IMR-90 (cell line): ENCODE results near the gene ZNF469. TPM values are rescaled to one million over a fixed set of nuclear protein-coding genes. Genes with fewer than 3 reads are reported as not detected.

Experiments
- ATAC-seq: fragments of 200-7000 bp; cut with Tn5 transposase; 2 replicates; pipeline ENCODE4 v1.9.1; 2020; ENCODE audit warnings: low read depth, mild to moderate bottlenecking, moderate library complexity
- BruUV-seq: library from RNA; stranded (reverse); fragments of 400-500 nt; replicated peaks from 2 replicates; lab custom pipeline; 2021; lab: Mats Ljungman, UMichigan
- CTCF ChIA-PET: fragments of 300-600 bp; formaldehyde crosslinking; extraction: SDS; loops from one replicate; lab custom pipeline; 2021; ENCODE audit warnings: antibody characterized with exemption; lab: Yijun Ruan, JAX
- POLR2A ChIA-PET: fragments of 300-600 bp; sonication (Branson Sonifier 250); formaldehyde crosslinking; loops from one replicate; lab custom pipeline; 2022; ENCODE audit warnings: antibody characterized with exemption; ENCODE audit not compliant: unreplicated experiment; lab: Charles Lee
- DNase-seq: peaks from one replicate; pipeline ENCODE4 v3.0.0; 2013
- H2AFZ ChIP-seq: replicated peaks from 2 replicates; pipeline ENCODE3; 2013; ENCODE audit warnings: low read length, mild to moderate bottlenecking; ENCODE audit not compliant: poor library complexity
- H2AK5ac ChIP-seq: 2 replicates; pipeline ENCODE4 v1.6.1; 2013; ENCODE audit warnings: low read depth, low read length, inconsistent platforms
- H2AK9ac ChIP-seq: replicated peaks from 2 replicates; pipeline ENCODE3; 2013; ENCODE audit warnings: mild to moderate bottlenecking, low read depth, low read length, moderate library complexity; ENCODE audit not compliant: poor library complexity
- H2BK120ac ChIP-seq: 2 replicates; pipeline ENCODE4 v1.6.1; 2013; ENCODE audit warnings: low read depth, low read length, inconsistent platforms
- H2BK15ac ChIP-seq: 3 replicates; pipeline ENCODE4 v1.6.1; 2013; ENCODE audit warnings: low read depth, low read length, inconsistent platforms
- H2BK20ac ChIP-seq: 2 replicates; pipeline ENCODE4 v1.6.1; 2013; ENCODE audit warnings: low read depth, mild to moderate bottlenecking, inconsistent platforms, low read length, moderate library complexity
- H2BK5ac ChIP-seq: 2 replicates; pipeline ENCODE4 v1.6.1; 2013; ENCODE audit warnings: mild to moderate bottlenecking, low read depth, low read length, inconsistent platforms; ENCODE audit not compliant: poor library complexity, severe bottlenecking
- H3K14ac ChIP-seq: replicated peaks from 2 replicates; pipeline ENCODE4 v1.6.1; 2013; ENCODE audit warnings: low read depth, low read length, inconsistent platforms
- H3K18ac ChIP-seq: 2 replicates; pipeline ENCODE4 v1.6.1; 2013; ENCODE audit warnings: low read depth, low read length, control low read depth
- H3K23ac ChIP-seq: 2 replicates; pipeline ENCODE4 v1.6.1; 2013; ENCODE audit warnings: low read depth, low read length, inconsistent platforms
- H3K27ac ChIP-seq: 2 replicates; pipeline ENCODE4 v1.5.1; 2013; ENCODE audit warnings: mild to moderate bottlenecking, control low read depth, low read length; ENCODE audit not compliant: insufficient read depth
- H3K27me3 ChIP-seq: 2 replicates; pipeline ENCODE4 v1.6.1; 2013; ENCODE audit warnings: low read length; ENCODE audit not compliant: control insufficient read depth, insufficient read depth
- H3K36me3 ChIP-seq: 2 replicates; pipeline ENCODE4 v1.6.1; 2013; ENCODE audit warnings: low read length, mixed read lengths; ENCODE audit not compliant: control insufficient read depth, insufficient read depth
- H3K4ac ChIP-seq: 2 replicates; pipeline ENCODE4 v1.6.1; 2013; ENCODE audit warnings: low read depth, low read length, inconsistent platforms
- H3K4me1 ChIP-seq: 2 replicates; pipeline ENCODE4 v1.6.1; 2013; ENCODE audit warnings: low read length, mixed read lengths; ENCODE audit not compliant: control insufficient read depth, insufficient read depth
- H3K4me2 ChIP-seq: 2 replicates; pipeline ENCODE4 v1.6.1; 2013; ENCODE audit warnings: low read depth, mild to moderate bottlenecking, control low read depth, low read length, moderate library complexity
- H3K4me3 ChIP-seq: 2 replicates; pipeline ENCODE4 v1.5.1; 2013; ENCODE audit warnings: low read depth, mild to moderate bottlenecking, control low read depth, low read length, moderate library complexity; ENCODE audit not compliant: insufficient read depth
- H3K56ac ChIP-seq: 2 replicates; pipeline ENCODE4 v1.6.1; 2013; ENCODE audit warnings: low read length, inconsistent platforms; ENCODE audit not compliant: insufficient read depth; ENCODE audit errors: extremely low read depth
- H3K79me1 ChIP-seq, 2 experiments: 2 replicates each; pipeline ENCODE4 v1.6.1; 2013; ENCODE audit warnings: low read length in 2 of 2, inconsistent platforms in 1 of 2, low read depth in 1 of 2
- H3K9ac ChIP-seq: 2 replicates; pipeline ENCODE4 v1.6.1; 2013; ENCODE audit warnings: low read depth, low read length, control low read depth
- H3K9me1 ChIP-seq: 2 replicates; pipeline ENCODE4 v1.6.1; 2013; ENCODE audit warnings: low read length, inconsistent platforms; ENCODE audit not compliant: insufficient read depth
- H3K9me3 ChIP-seq: 2 replicates; pipeline ENCODE4 v1.6.1; 2013; ENCODE audit warnings: low read length; ENCODE audit not compliant: control insufficient read depth, insufficient read depth
- H4K20me1 ChIP-seq: 2 replicates; pipeline ENCODE4 v1.6.1; 2013; ENCODE audit warnings: low read length, inconsistent platforms; ENCODE audit not compliant: insufficient read depth
- H4K5ac ChIP-seq: 2 replicates; pipeline ENCODE4 v1.6.1; 2013; ENCODE audit warnings: mild to moderate bottlenecking, low read depth, low read length, control low read depth
- H4K8ac ChIP-seq, 2 experiments: 2 replicates each; pipeline ENCODE4 v1.6.1; 2013; ENCODE audit warnings: low read depth in 2 of 2, low read length in 2 of 2, control low read depth in 1 of 2, inconsistent platforms in 1 of 2
- H4K91ac ChIP-seq: 2 replicates; pipeline ENCODE4 v1.6.1; 2013; ENCODE audit warnings: low read depth, low read length, inconsistent platforms; ENCODE audit not compliant: insufficient read depth
- CEBPB ChIP-seq: IDR thresholded peaks from 2 replicates; pipeline ENCODE4 v1.6.1; 2012; ENCODE audit warnings: low read depth, low read length, improper control_type of control experiment
- WGBS, 2 experiments: methylation state at CpG; one replicate each; pipeline versions ENCODE4 v1.1.5 to v1.1.7; 2013; ENCODE audit warnings: missing lambda C conversion rate in 2 of 2; ENCODE audit not compliant: insufficient read length in 1 of 2; ENCODE audit errors: extremely low coverage in 2 of 2; 5-methylcytosine and 5-hydroxymethylcytosine counted together
- dilution Hi-C: fragments of 300-500 bp; cut with HindIII; formaldehyde crosslinking; loops from one replicate; pipeline ENCODE4 v1.14.3; 2018; ENCODE audit warnings: low sequenced_read_pairs; ENCODE audit not compliant: unreplicated experiment
- in situ Hi-C: fragments of 300-500 bp; cut with MboI; formaldehyde crosslinking; loops from 3 replicates; pipeline ENCODE4 v1.14.3; 2019; ENCODE audit warnings: low sequenced_read_pairs, inconsistent platforms, mixed read lengths
- intact Hi-C: fragments of 100-400 bp; cut with micrococcal nuclease; formaldehyde crosslinking; loops from 2 replicates; pipeline ENCODE4 v1.10.0; 2022
- polyA plus RNA-seq, 3 experiments: library from polyadenylated mRNA; depleted of rRNA; stranded (reverse); fragments of >200 nt; gene quantifications; 2 replicates each; pipeline ENCODE4 v1.2.3, GENCODE V29; 2012; ENCODE audit warnings: low replicate concordance in 1 of 3
- total RNA-seq: library from RNA; depleted of rRNA; stranded (reverse); fragments of >200 nt; gene quantifications from 2 replicates; pipeline ENCODE4 v1.2.3, GENCODE V29; 2012
- TF ChIP-seq, protein P1 (sequence below): fragments of 150-350 bp; IDR thresholded peaks from 2 replicates; pipeline ENCODE4 v1.6.1; 2016; ENCODE audit warnings: low read depth, mild to moderate bottlenecking, low read length, moderate library complexity, borderline replicate concordance

ZNF469 gene
- total and polyA plus RNA-seq, 2 of the 4 experiments (the other 2 are of a cell fraction) = 1.1 to 13.3 TPM

DNA sequence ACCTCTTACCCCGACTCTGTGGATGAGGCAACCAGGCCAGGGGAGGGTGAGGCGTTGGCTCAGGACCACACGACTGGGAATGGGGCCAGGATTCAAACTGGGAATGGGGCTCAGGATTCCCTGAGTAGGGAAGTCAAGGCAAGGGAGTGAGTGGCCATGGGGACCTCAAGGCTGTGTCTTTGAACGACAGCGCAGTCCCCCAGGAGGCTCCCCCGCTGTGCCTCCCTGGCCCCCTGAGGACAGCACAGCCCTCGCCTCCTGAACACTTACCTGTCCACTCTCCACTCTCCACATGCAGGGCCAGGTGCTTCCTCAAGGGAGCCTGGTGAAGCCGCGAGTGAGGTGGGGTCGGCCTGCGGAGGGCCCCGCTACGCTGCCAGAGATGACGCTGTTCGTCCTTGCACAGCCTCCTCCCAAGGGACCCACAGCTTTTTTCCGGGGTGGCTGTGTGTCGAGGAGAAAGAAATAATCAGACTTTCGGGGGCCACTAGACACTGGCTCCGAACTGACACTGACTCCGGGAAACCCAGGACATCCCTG lies 6.9 kb downstream of the ZNF469 start:
- Histone ChIP-seq H2BK120ac (no peak overlapping the region), H3K4me3 (no peak overlapping the region), H3K23ac (0 out of 2 replicates have a peak overlapping the region, but pooled peaks have one; percentile 53), H3K4me1 (peaks cover 40% of the 10 kb centered on the region), H3K14ac (peak overlapping the region; percentile 10; the same call in 1 of the 2 replicates), H3K4me2 (no peak overlapping the region), H2BK20ac (no peak overlapping the region), H4K8ac (peak overlapping the region in 1 of 2 experiments; percentile 5; a peak in 1 of 4 replicates), H3K9ac (no peak overlapping the region), H2BK5ac (no peak overlapping the region), H2AK9ac (peak overlapping the region; percentile 66), H3K9me1 (peaks cover 51% of the 10 kb centered on the region), H2BK15ac (no peak overlapping the region), H4K5ac (no peak overlapping the region; the same call in 1 of the 2 replicates), H3K27me3 (no peaks in the 10 kb centered on the region), H3K56ac (no peak overlapping the region), H2AFZ (no peak overlapping the region), H3K9me3 (no peaks in the 10 kb centered on the region), H3K36me3 (peaks cover 80% of the 10 kb centered on the region), H3K27ac (peak overlapping the region; percentile 21; the same call in 1 of the 2 replicates), H4K91ac (0 out of 2 replicates have a peak overlapping the region, but pooled peaks have one; percentile 50), H2AK5ac (peak overlapping the region; percentile 49), H4K20me1 (peaks cover 100% of the 10 kb centered on the region), H3K18ac (no peak overlapping the region), H3K79me1 (peaks cover 8 to 94% of the 10 kb centered on the region in 2 experiments; a peak in 3 of 4 replicates), H3K4ac (no peak overlapping the region)
- in situ Hi-C loops (no loop called here), intact Hi-C loops (loop anchor here (10.0 kb wide), 4 partner anchors 145 to 435 kb away; partner anchors contain the start of gene BANP), dilution Hi-C loops (no loop called here)
- CTCF ChIA-PET = no interaction called here
- no peak for ATAC-seq
- peak; percentile 20; the same call in 1 of the 2 replicates for TF ChIP-seq CEBPB
- TF ChIP-seq, protein P1, sequence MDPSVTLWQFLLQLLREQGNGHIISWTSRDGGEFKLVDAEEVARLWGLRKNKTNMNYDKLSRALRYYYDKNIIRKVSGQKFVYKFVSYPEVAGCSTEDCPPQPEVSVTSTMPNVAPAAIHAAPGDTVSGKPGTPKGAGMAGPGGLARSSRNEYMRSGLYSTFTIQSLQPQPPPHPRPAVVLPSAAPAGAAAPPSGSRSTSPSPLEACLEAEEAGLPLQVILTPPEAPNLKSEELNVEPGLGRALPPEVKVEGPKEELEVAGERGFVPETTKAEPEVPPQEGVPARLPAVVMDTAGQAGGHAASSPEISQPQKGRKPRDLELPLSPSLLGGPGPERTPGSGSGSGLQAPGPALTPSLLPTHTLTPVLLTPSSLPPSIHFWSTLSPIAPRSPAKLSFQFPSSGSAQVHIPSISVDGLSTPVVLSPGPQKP = no peak
- POLR2A ChIA-PET = no interaction called here
- DNase-seq = peak; percentile 30
- WGBS, 2 experiments = 80% methylated on average over 10 of the region's 20 CpGs; no CpG with 5 or more reads in 1 of the 2 experiments
- BruUV-seq = no TSS peak
